WERI-Rb-1 (cell line): ENCODE data around the gene SLC15A2.

ENCODE experiments used
- DNase-seq: peaks from one replicate; pipeline ENCODE4 v3.0.0-alpha.2; 2020
- H3K27ac ChIP-seq: fragments of 250-450 bp; sonication (Bioruptor Pico); 2 replicates; pipeline ENCODE4 v1.5.1; 2020; ENCODE audit warnings: mild to moderate bottlenecking, moderate library complexity
- H3K27me3 ChIP-seq: fragments of 250-450 bp; sonication (Bioruptor Pico); 2 replicates; pipeline ENCODE4 v1.5.1; 2021; ENCODE audit warnings: mild to moderate bottlenecking, low read depth, moderate library complexity; ENCODE audit not compliant: insufficient read depth, severe bottlenecking
- H3K36me3 ChIP-seq: fragments of 250-450 bp; sonication (Bioruptor Pico); 2 replicates; pipeline ENCODE4 v1.5.1; 2020; ENCODE audit warnings: mild to moderate bottlenecking, moderate library complexity
- H3K4me3 ChIP-seq: 2 replicates; pipeline ENCODE4 v1.5.1; 2011; ENCODE audit warnings: low read depth, mild to moderate bottlenecking, control low read depth, low read length
- H3K9me3 ChIP-seq: fragments of 250-450 bp; sonication (Bioruptor Pico); 2 replicates; pipeline ENCODE4 v1.5.1; 2021; ENCODE audit warnings: mild to moderate bottlenecking, moderate library complexity; ENCODE audit not compliant: severe bottlenecking
- TF ChIP-seq, protein P1 (sequence below): IDR thresholded peaks from 2 replicates; pipeline ENCODE4 v1.5.1; 2011; ENCODE audit warnings: low read depth, mild to moderate bottlenecking, control low read depth, inconsistent platforms, low read length

SLC15A2 gene

DNA sequence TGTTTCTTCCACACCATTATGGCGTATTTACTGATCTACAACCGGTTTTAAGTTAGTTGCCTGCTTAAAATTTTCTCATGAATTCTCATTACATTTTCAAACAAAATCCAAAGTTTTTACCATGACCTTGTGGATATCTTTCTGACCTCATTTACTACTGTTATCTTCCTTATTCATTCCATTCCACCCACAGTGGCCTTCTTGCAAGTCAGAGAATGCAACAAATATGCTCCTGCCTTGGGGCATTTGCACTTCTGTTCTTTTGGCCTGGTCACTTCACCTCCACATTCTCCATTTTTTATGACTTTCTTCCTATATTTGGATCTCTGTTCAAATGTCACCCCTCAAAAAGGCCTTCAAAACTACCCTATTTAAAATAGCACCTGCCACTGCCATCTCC is 8.8 kb upstream of the SLC15A2 start:
- Histone ChIP-seq H3K36me3 (no peaks in the 10 kb centered on the region), H3K9me3 (no peaks in the 10 kb centered on the region), H3K4me3 (no peak overlapping the region), H3K27ac (no peak overlapping the region), H3K27me3 (no peaks in the 10 kb centered on the region)
- no peak for DNase-seq
- TF ChIP-seq, protein P1, sequence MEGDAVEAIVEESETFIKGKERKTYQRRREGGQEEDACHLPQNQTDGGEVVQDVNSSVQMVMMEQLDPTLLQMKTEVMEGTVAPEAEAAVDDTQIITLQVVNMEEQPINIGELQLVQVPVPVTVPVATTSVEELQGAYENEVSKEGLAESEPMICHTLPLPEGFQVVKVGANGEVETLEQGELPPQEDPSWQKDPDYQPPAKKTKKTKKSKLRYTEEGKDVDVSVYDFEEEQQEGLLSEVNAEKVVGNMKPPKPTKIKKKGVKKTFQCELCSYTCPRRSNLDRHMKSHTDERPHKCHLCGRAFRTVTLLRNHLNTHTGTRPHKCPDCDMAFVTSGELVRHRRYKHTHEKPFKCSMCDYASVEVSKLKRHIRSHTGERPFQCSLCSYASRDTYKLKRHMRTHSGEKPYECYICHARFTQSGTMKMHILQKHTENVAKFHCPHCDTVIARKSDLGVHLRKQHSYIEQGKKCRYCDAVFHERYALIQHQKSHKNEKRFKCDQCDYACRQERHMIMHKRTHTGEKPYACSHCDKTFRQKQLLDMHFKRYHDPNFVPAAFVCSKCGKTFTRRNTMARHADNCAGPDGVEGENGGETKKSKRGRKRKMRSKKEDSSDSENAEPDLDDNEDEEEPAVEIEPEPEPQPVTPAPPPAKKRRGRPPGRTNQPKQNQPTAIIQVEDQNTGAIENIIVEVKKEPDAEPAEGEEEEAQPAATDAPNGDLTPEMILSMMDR, result no peak

DNA sequence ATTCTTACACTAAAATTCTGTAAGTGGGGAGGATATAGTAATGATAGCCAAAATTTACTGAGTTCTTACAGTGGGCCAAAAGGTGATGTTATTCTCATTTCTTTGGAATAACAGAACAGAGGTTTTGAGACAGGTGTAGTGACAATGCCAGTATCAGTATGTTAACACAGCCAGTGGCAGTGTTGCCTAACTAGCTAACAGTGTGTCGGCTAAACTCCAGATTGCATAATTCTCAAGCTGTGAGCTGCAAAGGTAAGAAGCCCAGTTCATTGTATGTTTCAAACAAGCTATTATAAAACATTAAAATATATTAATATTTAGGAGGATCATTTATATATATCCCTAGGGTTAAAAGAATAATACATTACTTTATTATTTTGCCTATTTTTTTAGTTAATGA is 920 bp downstream of the SLC15A2 start:
- no peaks in the 10 kb centered on the region for H3K27me3 ChIP-seq
- no peaks in the 10 kb centered on the region for H3K36me3 ChIP-seq
- DNase-seq, result no peak
- H3K4me3 ChIP-seq, result no peak overlapping the region
- TF ChIP-seq, protein P1, result no peak
- no peaks in the 10 kb centered on the region for H3K9me3 ChIP-seq
- no peak overlapping the region for H3K27ac ChIP-seq

GRCh38 chr3:121895736-121896135 is 1.5 kb downstream of the SLC15A2 start:
- no peaks in the 10 kb centered on the region for H3K36me3 ChIP-seq
- TF ChIP-seq, protein P1, result no peak
- no peak overlapping the region for H3K4me3 ChIP-seq

DNA sequence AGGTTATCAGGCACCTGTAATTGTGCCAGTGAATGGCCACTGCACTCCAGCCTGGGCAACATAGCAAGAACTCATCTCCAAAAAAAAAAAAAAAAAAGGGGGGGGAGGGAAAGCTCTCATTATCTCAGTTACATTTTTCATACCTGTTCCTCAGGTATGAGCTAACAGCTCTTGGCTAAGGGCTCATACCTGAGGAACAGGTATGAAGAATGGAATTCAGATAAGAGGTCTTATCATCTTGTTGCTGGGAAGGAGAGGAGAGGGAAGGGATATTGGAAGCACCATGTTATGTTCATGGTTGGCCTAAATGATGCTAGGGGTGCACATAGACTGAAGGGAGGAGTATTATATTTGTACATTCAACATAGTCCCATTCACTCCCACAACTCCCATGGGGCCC is 2.6 kb downstream of the SLC15A2 start:
- Histone ChIP-seq H3K9me3 (no peaks in the 10 kb centered on the region), H3K27ac (no peak overlapping the region), H3K4me3 (no peak overlapping the region), H3K27me3 (no peaks in the 10 kb centered on the region), H3K36me3 (no peaks in the 10 kb centered on the region)
- no peak for DNase-seq
- TF ChIP-seq, protein P1, result no peak

More at GRCh38 chr3:121895736-121896135, 1.5 kb downstream of the SLC15A2 start:
- DNase-seq, result no peak
- Histone ChIP-seq H3K9me3 (no peaks in the 10 kb centered on the region), H3K27me3 (no peaks in the 10 kb centered on the region), H3K27ac (no peak overlapping the region)

DNA sequence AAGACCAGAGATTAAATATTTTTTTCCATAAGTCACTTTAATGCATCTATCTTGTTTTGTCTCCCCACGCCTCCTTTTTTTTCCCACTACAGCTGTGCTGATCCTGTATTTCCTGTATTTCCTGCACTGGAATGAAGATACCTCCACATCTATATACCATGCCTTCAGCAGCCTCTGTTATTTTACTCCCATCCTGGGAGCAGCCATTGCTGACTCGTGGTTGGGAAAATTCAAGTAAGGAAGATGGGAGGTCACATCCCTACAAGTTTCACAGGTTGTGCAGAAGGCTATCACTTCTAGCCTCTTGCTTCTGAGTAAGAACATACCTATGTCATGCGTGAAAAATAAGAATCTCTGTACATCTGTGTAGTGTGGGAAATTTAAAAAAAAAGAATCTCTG is 3.1 kb downstream of the SLC15A2 start:
- DNase-seq, result no peak
- Histone ChIP-seq H3K4me3 (no peak overlapping the region), H3K27me3 (no peaks in the 10 kb centered on the region), H3K36me3 (no peaks in the 10 kb centered on the region), H3K9me3 (no peaks in the 10 kb centered on the region), H3K27ac (no peak overlapping the region)
- TF ChIP-seq, protein P1, result no peak

DNA sequence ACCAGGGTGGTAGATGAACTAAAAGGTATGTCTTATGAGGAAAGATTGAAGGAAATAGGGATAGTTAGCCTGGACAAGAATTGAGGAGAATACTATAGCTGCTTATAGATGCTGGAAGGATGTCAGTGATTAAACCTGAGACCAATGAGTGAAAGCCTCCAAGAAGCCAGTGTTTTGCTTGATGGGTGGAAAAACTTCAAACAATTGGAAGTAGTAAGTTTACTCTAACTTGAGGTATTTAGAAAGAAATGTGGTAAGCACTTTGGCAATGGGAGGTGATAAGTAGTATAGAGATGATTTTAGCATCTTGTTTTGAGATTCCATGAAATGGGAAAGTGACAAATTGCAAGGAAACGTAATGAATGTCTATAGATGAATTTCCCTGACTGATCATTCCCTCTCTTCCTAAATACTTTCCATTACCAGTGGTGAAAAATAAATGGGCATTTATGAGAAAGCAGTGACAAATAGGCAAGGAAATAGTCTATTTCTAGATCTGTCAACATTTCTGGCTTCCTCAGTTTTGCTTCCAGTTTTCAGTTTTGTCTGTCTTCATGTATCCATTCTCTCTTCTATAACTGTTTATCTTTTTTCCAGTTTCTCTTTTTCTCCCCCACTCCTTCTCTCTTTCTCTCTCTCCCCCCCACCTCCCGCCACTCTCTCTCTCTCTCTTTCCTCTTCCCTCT is 19.2 kb downstream of the SLC15A2 start:
- H3K36me3 ChIP-seq, result no peaks in the 10 kb centered on the region
- H3K9me3 ChIP-seq, result no peaks in the 10 kb centered on the region
- H3K27ac ChIP-seq, result no peak overlapping the region
- TF ChIP-seq, protein P1, result no peak
- no peaks in the 10 kb centered on the region for H3K27me3 ChIP-seq
- no peak for DNase-seq
- no peak overlapping the region for H3K4me3 ChIP-seq
